ENCODE measurements around the gene CLIP4. TPM values are rescaled to one million over a fixed set of nuclear protein-coding genes. Genes with fewer than 3 reads are reported as not detected.

The CLIP4 gene
- total and polyA plus RNA-seq, 10 of the 15 experiments (the other 5 are each of a cell fraction or from before 2014, with no cell fraction given) = 5.5 to 34.9 (median 16.8) TPM

DNA sequence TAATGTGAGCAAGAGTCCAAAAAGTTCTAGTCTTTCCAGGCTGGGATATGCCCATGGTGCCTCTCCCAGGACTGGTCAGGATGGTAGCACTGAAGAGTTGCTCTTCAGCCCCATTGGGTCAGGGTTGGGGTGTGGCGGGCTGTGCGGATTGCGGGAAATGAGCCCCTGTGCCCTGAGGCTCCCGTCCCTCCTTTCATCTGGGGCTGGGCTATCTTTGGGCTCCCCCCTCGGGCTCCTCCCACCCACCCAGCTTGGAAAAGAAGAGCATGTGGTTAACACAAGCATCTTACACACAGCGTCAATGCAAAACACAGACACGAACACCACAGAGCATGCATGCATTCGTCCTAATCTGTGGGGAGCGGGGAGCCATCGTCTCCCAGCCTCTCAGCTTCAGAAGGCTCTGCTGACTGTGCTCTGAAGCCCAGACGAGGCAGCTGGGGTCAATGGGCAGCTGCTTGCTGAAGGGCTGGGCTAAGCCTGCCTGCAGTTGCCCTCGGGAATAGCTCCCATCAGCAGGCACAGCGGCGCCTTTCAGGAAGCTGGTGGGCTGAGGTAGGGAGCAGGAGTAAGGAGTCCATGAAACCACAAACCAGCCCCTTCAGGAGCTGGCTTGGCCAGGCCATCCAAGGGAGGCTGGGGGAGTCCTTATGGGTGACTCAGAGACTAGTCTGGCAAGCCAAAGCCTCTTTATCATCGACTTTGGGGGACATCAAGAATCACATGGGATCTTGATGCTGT is 112.9 kb downstream of the CLIP4 start (continued):
- TF ChIP-seq, protein P1, sequence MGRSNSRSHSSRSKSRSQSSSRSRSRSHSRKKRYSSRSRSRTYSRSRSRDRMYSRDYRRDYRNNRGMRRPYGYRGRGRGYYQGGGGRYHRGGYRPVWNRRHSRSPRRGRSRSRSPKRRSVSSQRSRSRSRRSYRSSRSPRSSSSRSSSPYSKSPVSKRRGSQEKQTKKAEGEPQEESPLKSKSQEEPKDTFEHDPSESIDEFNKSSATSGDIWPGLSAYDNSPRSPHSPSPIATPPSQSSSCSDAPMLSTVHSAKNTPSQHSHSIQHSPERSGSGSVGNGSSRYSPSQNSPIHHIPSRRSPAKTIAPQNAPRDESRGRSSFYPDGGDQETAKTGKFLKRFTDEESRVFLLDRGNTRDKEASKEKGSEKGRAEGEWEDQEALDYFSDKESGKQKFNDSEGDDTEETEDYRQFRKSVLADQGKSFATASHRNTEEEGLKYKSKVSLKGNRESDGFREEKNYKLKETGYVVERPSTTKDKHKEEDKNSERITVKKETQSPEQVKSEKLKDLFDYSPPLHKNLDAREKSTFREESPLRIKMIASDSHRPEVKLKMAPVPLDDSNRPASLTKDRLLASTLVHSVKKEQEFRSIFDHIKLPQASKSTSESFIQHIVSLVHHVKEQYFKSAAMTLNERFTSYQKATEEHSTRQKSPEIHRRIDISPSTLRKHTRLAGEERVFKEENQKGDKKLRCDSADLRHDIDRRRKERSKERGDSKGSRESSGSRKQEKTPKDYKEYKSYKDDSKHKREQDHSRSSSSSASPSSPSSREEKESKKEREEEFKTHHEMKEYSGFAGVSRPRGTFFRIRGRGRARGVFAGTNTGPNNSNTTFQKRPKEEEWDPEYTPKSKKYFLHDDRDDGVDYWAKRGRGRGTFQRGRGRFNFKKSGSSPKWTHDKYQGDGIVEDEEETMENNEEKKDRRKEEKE (IDR thresholded peaks at IDR 0.05) = no peak
- TF ChIP-seq PML (IDR thresholded peaks at IDR 0.05; ENCODE audit: low read length) = no peak

DNA sequence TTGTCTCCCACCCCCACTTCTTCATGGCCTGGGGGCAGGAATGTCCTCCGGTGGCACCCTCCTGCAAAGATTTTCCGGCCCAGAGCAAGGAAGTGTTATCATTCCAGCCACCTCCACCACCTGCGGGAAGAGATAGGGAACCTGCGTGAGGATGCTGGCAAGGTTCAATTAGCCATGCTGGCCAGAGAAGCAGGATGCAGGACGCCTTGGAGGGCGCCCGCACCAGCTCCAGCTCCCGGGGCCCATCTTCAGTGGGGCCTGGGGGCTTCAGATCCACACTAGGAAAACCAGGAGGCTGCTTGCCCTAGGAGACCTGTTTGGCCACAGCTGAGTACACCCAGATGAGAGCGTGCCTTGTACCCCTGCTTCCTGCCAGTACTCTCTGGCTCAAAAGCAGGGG is 113.7 kb downstream of the CLIP4 start:
- ChIA-PET POLR2A (no interaction called here), RAD21 (ENCODE audit: unreplicated experiment) (no interaction called here), CTCF (no interaction called here), SMC1A (ENCODE audit: uncharacterized antibody, unreplicated experiment) (no interaction called here)
- H3K9me3 ChIP-seq (replicated peaks; ENCODE audit: control insufficient read depth, insufficient read depth, low read length) = no peaks in the 10 kb centered on the region
- DNase-seq (ENCODE audit: low read depth, low spot score) (no peak), FAIRE-seq (no peak), ATAC-seq (no peak)
- H3K4me2 ChIP-seq (ENCODE audit: control insufficient read depth, insufficient read depth) = no peak overlapping the region
- WGBS (ENCODE audit: insufficient coverage, insufficient replicate concordance, low lambda C conversion rate, missing lambda C conversion rate) = 29% methylated on average over 9 of the region's 9 CpGs
- no peak overlapping the region for H3K27ac ChIP-seq (ENCODE audit: control insufficient read depth, insufficient read depth)
- in situ Hi-C loops (cut with MboI) = no loop called here
- TF ChIP-seq BCL11A (IDR thresholded peaks at IDR 0.05; ENCODE audit: low read depth, low read length) = no peak
- TF ChIP-seq RELA (IDR thresholded peaks at IDR 0.05; ENCODE audit: borderline replicate concordance, partially characterized antibody) = no peak
- TF ChIP-seq HDGF (IDR thresholded peaks at IDR 0.05) = no peak
- no peak for TF ChIP-seq EGR1 (IDR thresholded peaks at IDR 0.05; ENCODE audit: borderline replicate concordance in 1 of 2, low read depth in 2 of 2, low read length in 2 of 2)
- no peak for TF ChIP-seq WRNIP1 (IDR thresholded peaks at IDR 0.05; ENCODE audit: borderline replicate concordance, low read depth, low read length)
- TF ChIP-seq PAX5 (IDR thresholded peaks at IDR 0.05; ENCODE audit: borderline replicate concordance, low read depth, low read length) = no peak
- TF ChIP-seq PML (IDR thresholded peaks at IDR 0.05; ENCODE audit: low read length) = no peak
- TF ChIP-seq YBX1 (IDR thresholded peaks at IDR 0.05) = no peak
- TF ChIP-seq, protein P2, sequence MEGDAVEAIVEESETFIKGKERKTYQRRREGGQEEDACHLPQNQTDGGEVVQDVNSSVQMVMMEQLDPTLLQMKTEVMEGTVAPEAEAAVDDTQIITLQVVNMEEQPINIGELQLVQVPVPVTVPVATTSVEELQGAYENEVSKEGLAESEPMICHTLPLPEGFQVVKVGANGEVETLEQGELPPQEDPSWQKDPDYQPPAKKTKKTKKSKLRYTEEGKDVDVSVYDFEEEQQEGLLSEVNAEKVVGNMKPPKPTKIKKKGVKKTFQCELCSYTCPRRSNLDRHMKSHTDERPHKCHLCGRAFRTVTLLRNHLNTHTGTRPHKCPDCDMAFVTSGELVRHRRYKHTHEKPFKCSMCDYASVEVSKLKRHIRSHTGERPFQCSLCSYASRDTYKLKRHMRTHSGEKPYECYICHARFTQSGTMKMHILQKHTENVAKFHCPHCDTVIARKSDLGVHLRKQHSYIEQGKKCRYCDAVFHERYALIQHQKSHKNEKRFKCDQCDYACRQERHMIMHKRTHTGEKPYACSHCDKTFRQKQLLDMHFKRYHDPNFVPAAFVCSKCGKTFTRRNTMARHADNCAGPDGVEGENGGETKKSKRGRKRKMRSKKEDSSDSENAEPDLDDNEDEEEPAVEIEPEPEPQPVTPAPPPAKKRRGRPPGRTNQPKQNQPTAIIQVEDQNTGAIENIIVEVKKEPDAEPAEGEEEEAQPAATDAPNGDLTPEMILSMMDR (IDR thresholded peaks at IDR 0.05 in 2 of 3, conservative IDR thresholded peaks at IDR 0.05 in 1 of 3; ENCODE audit: control insufficient read depth in 2 of 3, extremely low read depth in 1 of 3, insufficient read depth in 1 of 3, low read depth in 3 of 3, low read length in 3 of 3) = no peak
- TF ChIP-seq CEBPB (IDR thresholded peaks at IDR 0.05; ENCODE audit: borderline replicate concordance in 1 of 2, low read depth in 2 of 2, low read length in 2 of 2) = no peak
- no peak for TF ChIP-seq SMAD5 (IDR thresholded peaks at IDR 0.05; ENCODE audit: low read depth)
- intact Hi-C loops (cut with micrococcal nuclease; ENCODE audit: unreplicated experiment) = no loop called here
- no peaks in the 10 kb centered on the region for H3K4me1 ChIP-seq (ENCODE audit: control insufficient read depth, insufficient read depth, low read length)
- H3K27me3 ChIP-seq (replicated peaks in 1 of 2; ENCODE audit: control insufficient read depth in 2 of 2, insufficient read depth in 2 of 2, low read length in 1 of 2) = 0 out of 4 replicates have a peak, but pooled peaks cover 0 to 3% of the 10 kb centered on the region in 2 experiments
- no peak overlapping the region for H3K4me3 ChIP-seq
- H4K20me1 ChIP-seq (ENCODE audit: control insufficient read depth, insufficient read depth) = no peaks in the 10 kb centered on the region
- H2AFZ ChIP-seq (ENCODE audit: control insufficient read depth, low read depth, low read length) = no peak overlapping the region
- no TSS peak for BruUV-seq (replicated peaks)
- H3K9ac ChIP-seq (ENCODE audit: control insufficient read depth, insufficient read depth, low read length) = no peak overlapping the region
- H3K36me3 ChIP-seq (ENCODE audit: control insufficient read depth in 2 of 2, insufficient read depth in 2 of 2, low read length in 1 of 2) = no peaks in the 10 kb centered on the region
- H3K79me2 ChIP-seq (ENCODE audit: control insufficient read depth, insufficient read depth, low read length) = no peaks in the 10 kb centered on the region

Data from GM12878 (cell line).